ENCODE measurements around the gene KSR1. TPM values are rescaled to one million over a fixed set of nuclear protein-coding genes. Genes with fewer than 3 reads are reported as not detected.

Gene KSR1
- total RNA-seq, 4 donors from 2014 or later, result 21.9 to 34.1 (median 29.0) TPM

GRCh38 chr17:27514595-27515413, 58.6 kb downstream of the KSR1 start:
- TF ChIP-seq, protein P1, sequence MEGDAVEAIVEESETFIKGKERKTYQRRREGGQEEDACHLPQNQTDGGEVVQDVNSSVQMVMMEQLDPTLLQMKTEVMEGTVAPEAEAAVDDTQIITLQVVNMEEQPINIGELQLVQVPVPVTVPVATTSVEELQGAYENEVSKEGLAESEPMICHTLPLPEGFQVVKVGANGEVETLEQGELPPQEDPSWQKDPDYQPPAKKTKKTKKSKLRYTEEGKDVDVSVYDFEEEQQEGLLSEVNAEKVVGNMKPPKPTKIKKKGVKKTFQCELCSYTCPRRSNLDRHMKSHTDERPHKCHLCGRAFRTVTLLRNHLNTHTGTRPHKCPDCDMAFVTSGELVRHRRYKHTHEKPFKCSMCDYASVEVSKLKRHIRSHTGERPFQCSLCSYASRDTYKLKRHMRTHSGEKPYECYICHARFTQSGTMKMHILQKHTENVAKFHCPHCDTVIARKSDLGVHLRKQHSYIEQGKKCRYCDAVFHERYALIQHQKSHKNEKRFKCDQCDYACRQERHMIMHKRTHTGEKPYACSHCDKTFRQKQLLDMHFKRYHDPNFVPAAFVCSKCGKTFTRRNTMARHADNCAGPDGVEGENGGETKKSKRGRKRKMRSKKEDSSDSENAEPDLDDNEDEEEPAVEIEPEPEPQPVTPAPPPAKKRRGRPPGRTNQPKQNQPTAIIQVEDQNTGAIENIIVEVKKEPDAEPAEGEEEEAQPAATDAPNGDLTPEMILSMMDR (IDR thresholded peaks at IDR 0.05; ENCODE audit: low read depth), result no peak

GRCh38 chr17:27518048-27518447, 61.8 kb downstream of the KSR1 start:
- TF ChIP-seq, protein P1 (IDR thresholded peaks at IDR 0.05; ENCODE audit: low read depth), result no peak

DNA sequence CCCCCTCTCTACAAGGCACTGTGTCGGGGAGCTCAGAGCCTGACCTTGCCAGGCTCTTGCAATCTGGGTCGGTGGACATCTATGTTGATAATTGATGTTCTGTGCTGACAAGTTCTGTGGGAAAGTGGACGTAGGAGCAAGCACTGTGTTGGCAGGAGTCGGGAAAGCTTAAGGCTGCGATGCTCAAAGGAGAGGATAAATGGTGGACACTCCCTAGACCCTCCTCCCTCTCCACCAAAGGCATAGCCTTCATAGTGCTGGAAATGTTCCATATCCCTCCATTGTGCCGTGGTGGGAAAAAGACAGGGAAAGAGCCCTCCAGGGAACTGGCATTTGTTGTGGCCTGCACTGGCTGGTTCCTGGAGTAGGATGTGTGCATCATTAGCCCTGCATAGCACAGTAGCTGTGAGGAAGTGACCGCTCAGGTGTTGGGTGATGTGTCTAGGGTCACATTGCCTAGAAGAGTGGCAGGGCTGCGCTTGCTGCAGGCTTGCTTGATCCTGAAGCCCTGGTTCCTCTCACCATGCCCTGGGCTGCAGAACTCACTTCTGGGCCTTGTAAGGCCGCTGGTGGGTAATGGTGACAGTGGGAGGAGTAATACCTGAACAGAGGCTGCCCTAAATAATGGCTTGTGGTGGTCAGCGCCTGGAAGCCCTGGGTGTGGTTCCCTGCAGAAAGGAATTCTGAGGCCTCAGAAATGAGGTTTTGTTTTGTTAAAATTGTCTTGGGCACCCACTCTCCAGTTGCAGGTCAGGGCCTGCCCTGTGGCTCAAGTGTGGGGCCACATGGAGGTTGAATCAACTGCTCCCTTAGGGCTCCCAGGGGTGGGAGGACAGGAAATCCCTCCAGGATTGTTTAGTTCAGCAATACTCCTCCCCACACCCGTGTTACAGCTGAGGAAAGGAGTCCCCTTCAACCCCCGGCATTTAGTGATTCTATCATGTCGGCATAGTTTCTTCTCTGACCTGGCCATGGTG, 62.6 kb downstream of the KSR1 start:
- TF ChIP-seq, protein P1 (IDR thresholded peaks at IDR 0.05; ENCODE audit: low read depth), result no peak

- TF ChIP-seq, protein P1 (IDR thresholded peaks at IDR 0.05; ENCODE audit: low read depth), result no peak
These were observed 63.3 kb downstream of the KSR1 start for GRCh38 chr17:27519550-27519949.

DNA sequence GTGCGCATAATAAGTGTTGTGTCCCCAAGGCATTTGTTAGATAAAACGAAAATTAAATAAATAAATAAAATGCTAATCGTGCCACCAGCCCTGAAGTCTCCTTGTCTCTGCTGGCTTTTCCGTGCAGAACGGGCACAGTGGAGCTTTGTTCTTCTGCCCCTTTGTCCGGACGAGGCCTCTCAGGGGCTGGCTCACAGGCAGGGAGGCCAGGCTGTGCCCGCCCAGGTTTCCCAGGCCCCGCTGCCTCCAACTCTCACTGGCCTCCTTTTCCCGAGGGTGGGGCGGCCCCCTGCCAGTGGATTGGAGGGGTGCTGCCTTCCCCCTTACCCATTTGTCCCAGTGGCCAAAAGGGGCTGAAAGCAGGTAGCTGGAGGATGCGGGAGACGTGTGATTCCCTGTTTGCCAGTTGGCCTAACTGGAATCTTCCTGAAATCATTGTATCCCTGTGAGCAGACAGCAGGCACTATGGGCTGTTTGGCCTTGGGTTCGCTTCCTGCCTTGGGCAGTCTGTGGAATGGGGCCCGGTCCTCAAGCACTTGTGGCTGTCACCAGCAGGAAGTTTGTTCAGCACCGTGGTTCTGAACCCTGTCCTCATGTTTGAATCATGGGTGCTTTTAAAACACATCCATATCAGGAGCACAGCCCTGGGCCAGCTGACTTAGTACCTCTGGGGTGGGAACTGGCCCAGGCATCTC, 64.4 kb downstream of the KSR1 start:
- TF ChIP-seq, protein P1 (IDR thresholded peaks at IDR 0.05; ENCODE audit: low read depth), result no peak

DNA sequence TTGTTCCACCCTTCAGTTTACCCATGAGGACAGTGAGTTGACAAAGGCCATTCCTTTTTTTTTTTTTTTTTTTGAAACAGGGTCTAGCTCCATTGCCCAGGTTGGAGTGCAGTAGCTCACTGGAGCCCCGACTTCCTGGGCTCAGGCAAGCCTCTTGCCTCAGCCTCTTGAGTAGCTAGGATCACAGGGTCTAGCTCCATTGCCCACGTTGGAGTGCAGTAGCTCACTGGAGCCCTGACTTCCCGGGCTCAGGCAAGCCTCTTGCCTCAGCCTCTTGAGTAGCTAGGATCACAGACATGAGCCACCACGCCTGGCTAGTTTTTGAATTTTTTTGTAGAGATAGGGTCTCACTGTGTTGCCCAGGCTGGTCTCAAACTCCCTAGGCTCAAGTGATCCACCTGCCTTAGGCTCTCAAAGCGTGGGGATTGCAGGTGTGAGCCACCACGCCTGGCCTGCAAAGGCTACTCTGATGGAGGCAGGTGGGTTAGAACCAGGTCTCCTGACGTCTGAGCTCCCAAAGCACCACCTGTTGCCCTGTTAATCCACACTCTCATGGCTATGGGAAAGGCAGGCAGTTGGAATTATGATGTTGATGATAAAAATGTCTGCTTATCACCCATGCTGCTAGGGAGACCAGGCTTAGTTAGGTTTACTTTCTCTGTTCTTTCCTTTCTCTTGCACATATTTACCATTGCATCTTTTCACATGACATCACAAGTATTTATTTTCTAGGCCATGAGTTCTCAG, 65.2 kb downstream of the KSR1 start:
- TF ChIP-seq, protein P1 (IDR thresholded peaks at IDR 0.05; ENCODE audit: low read depth), result no peak
